ENCODE measurements around the gene AMOTL1. TPM values are rescaled to one million over a fixed set of nuclear protein-coding genes. Genes with fewer than 3 reads are reported as not detected.
"Not testable (repeated sequence)": the region's sequence is repeated elsewhere in the genome, so short reads cannot be mapped to it uniquely, and the experiment has no call there.

The AMOTL1 gene
- total and polyA plus RNA-seq, 2 donors from 2014 or later, result 6.1 to 52.3 TPM

- DNase-seq, result no peak
- intact Hi-C loops (cut with DNase I), result no loop called here
Observed at GRCh38 chr11:94806014-94806413, 37.9 kb downstream of the AMOTL1 start.

GRCh38 chr11:94806419-94806818 lies 38.3 kb downstream of the AMOTL1 start:
- intact Hi-C loops (cut with DNase I), result no loop called here
- FAIRE-seq, result no peak

More at GRCh38 chr11:94806014-94806413, 37.9 kb downstream of the AMOTL1 start:
- Histone ChIP-seq H3K9me3 (ENCODE audit: control insufficient read depth in 2 of 3, insufficient read depth in 1 of 3, low read length in 3 of 3) (no peaks in the 10 kb centered on the region), H3K9ac (ENCODE audit: low read length in 3 of 3) (peak overlapping the region in 1 of 3 donors; percentile 4), H3K27ac (ENCODE audit: low read depth in 2 of 2, low read length in 2 of 2) (no peak overlapping the region), H3K36me3 (ENCODE audit: control insufficient read depth in 2 of 3, insufficient read depth in 3 of 3, low read length in 3 of 3) (peaks cover 0 to 7% (median 4%) of the 10 kb centered on the region in 3 donors), H3K4me3 (ENCODE audit: low read length in 3 of 3) (no peak overlapping the region), H3K27me3 (ENCODE audit: control insufficient read depth, insufficient read depth, low read length) (no peaks in the 10 kb centered on the region), H3K4me1 (ENCODE audit: control insufficient read depth in 2 of 3, insufficient read depth in 2 of 3, low read depth in 1 of 3, low read length in 3 of 3) (no peaks in the 10 kb centered on the region)
- no peak for TF ChIP-seq CTCF (IDR thresholded peaks at IDR 0.05; ENCODE audit: borderline replicate concordance, extremely low read depth, insufficient read depth)
- FAIRE-seq, result no peak

DNA sequence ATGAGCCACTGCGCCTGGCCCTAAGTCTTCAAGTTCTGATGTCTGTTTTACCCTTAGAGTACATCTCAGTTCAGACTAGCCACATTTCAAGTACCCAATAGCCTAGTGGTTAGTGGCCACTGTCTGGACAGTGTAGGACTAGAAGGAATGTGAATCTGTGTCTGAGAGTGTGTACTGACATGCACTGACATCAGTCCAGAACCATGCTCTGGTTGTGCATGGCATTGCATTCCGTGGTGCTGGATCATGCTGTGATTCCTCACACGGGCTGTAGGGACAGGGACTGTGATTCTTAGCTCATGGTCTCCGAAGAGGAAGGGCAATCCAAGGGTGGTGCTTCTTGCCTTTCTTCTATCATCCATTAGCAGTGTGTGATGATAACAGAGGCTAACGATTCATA lies 41.1 kb downstream of the AMOTL1 start:
- Histone ChIP-seq H3K27ac (ENCODE audit: low read depth in 2 of 2, low read length in 2 of 2) (no peak overlapping the region), H3K27me3 (ENCODE audit: control insufficient read depth, insufficient read depth, low read length) (no peaks in the 10 kb centered on the region), H3K4me1 (ENCODE audit: control insufficient read depth in 2 of 3, insufficient read depth in 2 of 3, low read depth in 1 of 3, low read length in 3 of 3) (peaks cover 0 to under 1% (median 0%) of the 10 kb centered on the region in 3 donors), H3K36me3 (ENCODE audit: control insufficient read depth in 2 of 3, insufficient read depth in 3 of 3, low read length in 3 of 3) (peaks cover 0 to 11% (median 2%) of the 10 kb centered on the region in 3 donors), H3K9me3 (ENCODE audit: control insufficient read depth in 2 of 3, insufficient read depth in 1 of 3, low read length in 3 of 3) (no peaks in the 10 kb centered on the region), H3K9ac (ENCODE audit: low read length in 3 of 3) (no peak overlapping the region), H3K4me3 (ENCODE audit: low read length in 3 of 3) (no peak overlapping the region)
- DNase-seq, result no peak
- intact Hi-C loops (cut with DNase I), result no loop called here
- no peak for TF ChIP-seq CTCF (IDR thresholded peaks at IDR 0.05; ENCODE audit: borderline replicate concordance, extremely low read depth, insufficient read depth)
- no peak for FAIRE-seq

More at GRCh38 chr11:94806419-94806818, 38.3 kb downstream of the AMOTL1 start:
- TF ChIP-seq CTCF (IDR thresholded peaks at IDR 0.05; ENCODE audit: borderline replicate concordance, extremely low read depth, insufficient read depth), result no peak
- no peaks in the 10 kb centered on the region for H3K9me3 ChIP-seq (ENCODE audit: control insufficient read depth in 2 of 3, insufficient read depth in 1 of 3, low read length in 3 of 3)
- no peaks in the 10 kb centered on the region for H3K27me3 ChIP-seq (ENCODE audit: control insufficient read depth, insufficient read depth, low read length)
- H3K9ac ChIP-seq (ENCODE audit: low read length in 3 of 3), result no peak overlapping the region
- H3K4me1 ChIP-seq (ENCODE audit: control insufficient read depth in 2 of 3, insufficient read depth in 2 of 3, low read depth in 1 of 3, low read length in 3 of 3), result no peaks in the 10 kb centered on the region
- H3K27ac ChIP-seq (ENCODE audit: low read depth in 2 of 2, low read length in 2 of 2), result no peak overlapping the region
- H3K4me3 ChIP-seq (ENCODE audit: low read length in 3 of 3), result no peak overlapping the region
- no peak for DNase-seq
- H3K36me3 ChIP-seq (ENCODE audit: control insufficient read depth in 2 of 3, insufficient read depth in 3 of 3, low read length in 3 of 3), result peaks cover 0 to 7% (median 4%) of the 10 kb centered on the region in 3 donors

GRCh38 chr11:94812724-94813720 lies 44.9 kb downstream of the AMOTL1 start:
- H3K9me3 ChIP-seq (ENCODE audit: control insufficient read depth in 2 of 3, insufficient read depth in 1 of 3, low read length in 3 of 3); FAIRE-seq; DNase-seq; H3K9ac ChIP-seq (ENCODE audit: low read length in 3 of 3); H3K4me3 ChIP-seq (ENCODE audit: low read length in 3 of 3); H3K4me1 ChIP-seq (ENCODE audit: control insufficient read depth in 2 of 3, insufficient read depth in 2 of 3, low read depth in 1 of 3, low read length in 3 of 3); H3K27ac ChIP-seq (ENCODE audit: low read depth in 2 of 2, low read length in 2 of 2); H3K27me3 ChIP-seq (ENCODE audit: control insufficient read depth, insufficient read depth, low read length); intact Hi-C loops (cut with DNase I): not testable (repeated sequence)
- H3K36me3 ChIP-seq (ENCODE audit: control insufficient read depth in 2 of 3, insufficient read depth in 3 of 3, low read length in 3 of 3), result peaks cover 0 to 11% (median 2%) of the 10 kb centered on the region in 3 donors
